ENCODE data around the gene ATXN7L1.

ATXN7L1 gene

GRCh38 chr7:105756367-105756766 is 120.0 kb downstream of the ATXN7L1 start:
- in situ Hi-C loops (cut with MboI; ENCODE audit: low sequenced_read_pairs), result no loop called here

- in situ Hi-C loops (cut with MboI; ENCODE audit: low sequenced_read_pairs), result no loop called here
These were observed 123.6 kb downstream of the ATXN7L1 start for GRCh38 chr7:105752671-105753275.

GRCh38 chr7:105751054-105751453 is 125.3 kb downstream of the ATXN7L1 start:
- in situ Hi-C loops (cut with MboI; ENCODE audit: low sequenced_read_pairs), result no loop called here

- in situ Hi-C loops (cut with MboI; ENCODE audit: low sequenced_read_pairs), result no loop called here
These were observed 127.7 kb downstream of the ATXN7L1 start for GRCh38 chr7:105748701-105749100.

GRCh38 chr7:105745681-105746330 is 130.6 kb downstream of the ATXN7L1 start:
- in situ Hi-C loops (cut with MboI; ENCODE audit: low sequenced_read_pairs), result no loop called here

GRCh38 chr7:105744258-105744657 is 132.1 kb downstream of the ATXN7L1 start:
- in situ Hi-C loops (cut with MboI; ENCODE audit: low sequenced_read_pairs), result no loop called here

- in situ Hi-C loops (cut with MboI; ENCODE audit: low sequenced_read_pairs), result no loop called here
These were observed 132.9 kb downstream of the ATXN7L1 start for GRCh38 chr7:105743351-105744090.

- in situ Hi-C loops (cut with MboI; ENCODE audit: low sequenced_read_pairs), result no loop called here
These were observed 133.6 kb downstream of the ATXN7L1 start for GRCh38 chr7:105742787-105743186.

GRCh38 chr7:105741982-105742381 is 134.4 kb downstream of the ATXN7L1 start:
- in situ Hi-C loops (cut with MboI; ENCODE audit: low sequenced_read_pairs), result no loop called here

GRCh38 chr7:105738133-105738532 is 138.3 kb downstream of the ATXN7L1 start:
- in situ Hi-C loops (cut with MboI; ENCODE audit: low sequenced_read_pairs), result no loop called here

GRCh38 chr7:105734233-105734632 is 142.2 kb downstream of the ATXN7L1 start:
- in situ Hi-C loops (cut with MboI; ENCODE audit: low sequenced_read_pairs), result no loop called here

GRCh38 chr7:105731042-105731441 is 145.4 kb downstream of the ATXN7L1 start:
- in situ Hi-C loops (cut with MboI; ENCODE audit: low sequenced_read_pairs), result no loop called here

GRCh38 chr7:105728028-105728427 is 148.4 kb downstream of the ATXN7L1 start:
- in situ Hi-C loops (cut with MboI; ENCODE audit: low sequenced_read_pairs), result no loop called here

- in situ Hi-C loops (cut with MboI; ENCODE audit: low sequenced_read_pairs), result no loop called here
These were observed 151.7 kb downstream of the ATXN7L1 start for GRCh38 chr7:105724688-105725087.

GRCh38 chr7:105723572-105723971 is 152.8 kb downstream of the ATXN7L1 start:
- in situ Hi-C loops (cut with MboI; ENCODE audit: low sequenced_read_pairs), result no loop called here

- in situ Hi-C loops (cut with MboI; ENCODE audit: low sequenced_read_pairs), result no loop called here
These were observed 154.8 kb downstream of the ATXN7L1 start for GRCh38 chr7:105721571-105722104.

GRCh38 chr7:105719919-105720318 is 156.5 kb downstream of the ATXN7L1 start:
- in situ Hi-C loops (cut with MboI; ENCODE audit: low sequenced_read_pairs), result no loop called here

- in situ Hi-C loops (cut with MboI; ENCODE audit: low sequenced_read_pairs), result no loop called here
These were observed 157.0 kb downstream of the ATXN7L1 start for GRCh38 chr7:105719395-105719794.

GRCh38 chr7:105718511-105718925 is 157.9 kb downstream of the ATXN7L1 start:
- in situ Hi-C loops (cut with MboI; ENCODE audit: low sequenced_read_pairs), result no loop called here

GRCh38 chr7:105715528-105715927 is 160.9 kb downstream of the ATXN7L1 start:
- in situ Hi-C loops (cut with MboI; ENCODE audit: low sequenced_read_pairs), result no loop called here

- in situ Hi-C loops (cut with MboI; ENCODE audit: low sequenced_read_pairs), result no loop called here
These were observed 162.6 kb downstream of the ATXN7L1 start for GRCh38 chr7:105713488-105714465.

Data from hTERT RPE-1 (cell line).